WTC11 (cell line): ENCODE data around the gene ARID4B.

Experiments used
- CTCF ChIP-seq: fragments of 200-600 bp; IDR thresholded peaks from 2 replicates; pipeline ENCODE4 v1.8.0; 2022; ENCODE audit warnings: antibody characterized with exemption
- JUN ChIP-seq: sonication (generic); formaldehyde crosslinking; IDR thresholded peaks from 2 replicates; pipeline ENCODE4 v1.8.0; 2023; ENCODE audit warnings: mild to moderate bottlenecking, missing genetic modification reagents
- MAX ChIP-seq: sonication (generic); formaldehyde crosslinking; IDR thresholded peaks from 2 replicates; pipeline ENCODE4 v1.8.0; 2022; ENCODE audit warnings: mild to moderate bottlenecking, missing genetic modification reagents
- NFYB ChIP-seq: sonication (generic); formaldehyde crosslinking; conservative IDR thresholded peaks from 2 replicates; pipeline ENCODE4 v1.8.0; 2022; ENCODE audit warnings: low read depth, missing genetic modification reagents
- SP1 ChIP-seq: sonication (generic); formaldehyde crosslinking; conservative IDR thresholded peaks from 2 replicates; pipeline ENCODE4 v1.8.1; 2022; ENCODE audit warnings: missing genetic modification reagents
- ZNF416 ChIP-seq: fragments of 250-450 bp; sonication (Bioruptor Pico); IDR thresholded peaks from 2 replicates; pipeline ENCODE4 v1.9.0; 2021; ENCODE audit warnings: mild to moderate bottlenecking, inconsistent platforms
- TF ChIP-seq, protein P1 (sequence below): sonication (generic); formaldehyde crosslinking; IDR thresholded peaks from 2 replicates; pipeline ENCODE4 v1.8.1; 2023; ENCODE audit warnings: mild to moderate bottlenecking, missing genetic modification reagents, moderate library complexity

DNA sequence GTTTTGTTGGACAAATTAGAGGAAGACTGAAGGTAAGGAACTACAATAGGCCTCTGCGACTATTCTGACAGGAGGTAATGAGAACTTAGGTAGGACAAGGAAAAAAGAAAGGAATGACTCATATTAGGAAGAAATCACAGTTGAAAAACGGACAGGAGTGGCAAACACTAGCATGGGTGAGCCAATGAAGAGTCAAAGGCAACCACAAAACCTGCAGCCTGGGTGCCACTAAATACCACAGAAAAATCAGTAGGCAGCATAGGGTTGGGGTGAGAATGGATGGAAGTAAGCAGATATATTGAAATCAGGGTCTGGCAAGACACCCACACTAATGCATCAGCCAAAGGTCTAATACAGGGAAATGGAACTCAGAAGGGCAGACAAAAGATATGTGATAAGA lies 176.9 kb downstream of the ARID4B start:
- TF ChIP-seq CTCF: no peak
- TF ChIP-seq ZNF416: no peak
- TF ChIP-seq SP1 (CRISPR knock-in tag): no peak
- no peak for TF ChIP-seq MAX
- TF ChIP-seq, protein P1, sequence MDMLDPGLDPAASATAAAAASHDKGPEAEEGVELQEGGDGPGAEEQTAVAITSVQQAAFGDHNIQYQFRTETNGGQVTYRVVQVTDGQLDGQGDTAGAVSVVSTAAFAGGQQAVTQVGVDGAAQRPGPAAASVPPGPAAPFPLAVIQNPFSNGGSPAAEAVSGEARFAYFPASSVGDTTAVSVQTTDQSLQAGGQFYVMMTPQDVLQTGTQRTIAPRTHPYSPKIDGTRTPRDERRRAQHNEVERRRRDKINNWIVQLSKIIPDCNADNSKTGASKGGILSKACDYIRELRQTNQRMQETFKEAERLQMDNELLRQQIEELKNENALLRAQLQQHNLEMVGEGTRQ (CRISPR knock-in tag): no peak
- no peak for TF ChIP-seq NFYB (CRISPR knock-in tag)
- no peak for TF ChIP-seq JUN (CRISPR knock-in tag)
